ENCODE data around the gene WDR48.

The WDR48 gene

GRCh38 chr3:39099738-39100499 lies 48.1 kb downstream of the WDR48 start:
- H3K4me3 ChIP-seq (ENCODE audit: low read depth, low read length), result no peak overlapping the region
- DNase-seq (ENCODE audit: low read depth), result no peak
- TF ChIP-seq CTCF (conservative IDR thresholded peaks at IDR 0.05; ENCODE audit: low read depth, low read length), result no peak

GRCh38 chr3:39100500-39100886 lies 48.7 kb downstream of the WDR48 start:
- no peak for DNase-seq (ENCODE audit: low read depth)
- H3K4me3 ChIP-seq (ENCODE audit: low read depth, low read length), result no peak overlapping the region
- TF ChIP-seq CTCF (conservative IDR thresholded peaks at IDR 0.05; ENCODE audit: low read depth, low read length), result no peak

GRCh38 chr3:39101022-39101689 lies 49.3 kb downstream of the WDR48 start:
- no peak overlapping the region for H3K4me3 ChIP-seq (ENCODE audit: low read depth, low read length)
- DNase-seq (ENCODE audit: low read depth), result peak; percentile 49
- TF ChIP-seq CTCF (conservative IDR thresholded peaks at IDR 0.05; ENCODE audit: low read depth, low read length), result peak; percentile 84

- no peak for DNase-seq (ENCODE audit: low read depth)
- no peak for TF ChIP-seq CTCF (conservative IDR thresholded peaks at IDR 0.05; ENCODE audit: low read depth, low read length)
- H3K4me3 ChIP-seq (ENCODE audit: low read depth, low read length), result no peak overlapping the region
Observed at GRCh38 chr3:39102504-39103323, 50.9 kb downstream of the WDR48 start.

- DNase-seq (ENCODE audit: low read depth), result no peak
- TF ChIP-seq CTCF (conservative IDR thresholded peaks at IDR 0.05; ENCODE audit: low read depth, low read length), result peak; percentile 8
- no peak overlapping the region for H3K4me3 ChIP-seq (ENCODE audit: low read depth, low read length)
Observed at GRCh38 chr3:39103324-39103693, 51.5 kb downstream of the WDR48 start.

- no peak for TF ChIP-seq CTCF (conservative IDR thresholded peaks at IDR 0.05; ENCODE audit: low read depth, low read length)
- no peak for DNase-seq (ENCODE audit: low read depth)
- no peak overlapping the region for H3K4me3 ChIP-seq (ENCODE audit: low read depth, low read length)
Observed at GRCh38 chr3:39103791-39104552, 52.2 kb downstream of the WDR48 start.

All from choroid plexus epithelial cell (primary cell).